Body of pancreas (tissue), 4 donors: ENCODE data around the gene EPG5.

Source experiments
- CTCF ChIP-seq, 7 experiments: fragments of 450-650 bp in 4 of 7; fragments of 200-600 bp in 3 of 7; sonication (generic) in 3 of 7; IDR thresholded peaks; one replicate each; pipeline ENCODE4 v1.5.1; 2016 to 2019; ENCODE audit warnings: antibody characterized with exemption in 7 of 7
- POLR2A ChIP-seq, 3 donors: fragments of 450-650 bp; IDR thresholded peaks; one replicate each; pipeline ENCODE4 v1.6.1; 2016; ENCODE audit warnings: antibody characterized with exemption in 3 of 3, mild to moderate bottlenecking in 2 of 3

GRCh38 chr18:46001892-46002291 lies 34.8 kb upstream of the EPG5 start:
- TF ChIP-seq POLR2A (IDR thresholded peaks at IDR 0.05) (no peak), CTCF (IDR thresholded peaks at IDR 0.05) (no peak)
